ENCODE data around the gene GPATCH1. TPM values are rescaled to one million over a fixed set of nuclear protein-coding genes. Genes with fewer than 3 reads are reported as not detected.

GPATCH1 gene
- total RNA-seq, 1 experiment from 2014 or later, result 7.8 TPM

DNA sequence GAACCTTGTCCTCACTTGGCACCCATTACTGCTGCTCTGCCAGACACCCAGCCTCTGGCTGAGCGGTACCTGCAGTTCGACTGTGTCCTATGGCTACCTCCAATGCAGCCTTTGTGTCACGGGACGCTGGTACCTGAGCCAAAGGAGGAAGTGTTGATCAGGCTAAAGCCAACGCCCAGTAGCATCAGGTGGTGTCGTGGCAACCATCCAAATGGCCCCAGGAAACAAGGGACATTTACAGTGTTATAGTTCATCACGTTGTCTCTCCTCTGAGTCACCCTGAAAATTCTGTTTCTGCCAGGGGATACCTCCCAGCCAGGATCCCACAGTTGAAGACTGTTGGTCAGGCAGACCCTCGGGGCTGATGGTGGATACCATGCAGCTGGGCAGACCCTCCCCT lies 26.4 kb upstream of the GPATCH1 start (continued):
- TF ChIP-seq SIN3A (IDR thresholded peaks at IDR 0.05; ENCODE audit: low read depth) (peak; percentile 45), RAD21 (IDR thresholded peaks at IDR 0.05; ENCODE audit: low read depth) (no peak)
- TF ChIP-seq, protein P1, sequence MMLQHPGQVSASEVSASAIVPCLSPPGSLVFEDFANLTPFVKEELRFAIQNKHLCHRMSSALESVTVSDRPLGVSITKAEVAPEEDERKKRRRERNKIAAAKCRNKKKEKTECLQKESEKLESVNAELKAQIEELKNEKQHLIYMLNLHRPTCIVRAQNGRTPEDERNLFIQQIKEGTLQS (IDR thresholded peaks at IDR 0.05), result no peak

DNA sequence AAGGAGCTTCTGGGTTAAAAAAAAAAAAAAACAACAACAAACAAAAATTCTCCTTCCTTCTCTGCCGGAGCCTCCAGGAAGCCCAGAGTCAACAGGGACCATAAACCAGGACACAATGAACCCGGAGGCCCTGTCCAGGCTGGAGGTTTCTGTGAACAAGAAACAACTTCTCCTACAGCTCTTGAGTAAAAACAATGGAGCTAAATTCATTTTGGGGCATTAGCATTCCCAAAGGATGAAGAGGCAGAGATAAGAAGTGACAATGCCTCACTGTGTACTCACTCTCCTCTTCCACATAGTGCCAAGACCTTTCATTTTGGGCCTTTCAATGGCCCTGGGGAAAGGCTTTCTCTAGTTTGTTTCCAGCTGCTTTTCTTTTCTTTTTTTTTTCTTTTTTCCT lies 25.3 kb upstream of the GPATCH1 start:
- Histone ChIP-seq H3K27ac (ENCODE audit: low read depth, low read length) (0 out of 2 replicates have a peak overlapping the region, but pooled peaks have one; percentile 17), H3K9me3 (ENCODE audit: control insufficient read depth in 1 of 2, insufficient read depth in 1 of 2, low read depth in 1 of 2, low read length in 2 of 2) (no peaks in the 10 kb centered on the region), H3K27me3 (ENCODE audit: insufficient read depth, low read length) (no peaks in the 10 kb centered on the region), H3K9ac (ENCODE audit: low read length) (no peak overlapping the region), H3K4me3 (replicated peaks in 1 of 2; ENCODE audit: low read depth in 1 of 2, low read length in 2 of 2) (no peak overlapping the region), H3K4me1 (ENCODE audit: control insufficient read depth in 1 of 2, insufficient read depth in 2 of 2, low read length in 2 of 2) (peaks cover 53 to 83% of the 10 kb centered on the region in 2 experiments), H4K20me1 (ENCODE audit: insufficient read depth) (no peaks in the 10 kb centered on the region; the same call in 1 of the 2 replicates), H3K4me2 (ENCODE audit: low read length) (peak overlapping the region; percentile 59; the same call in 1 of the 2 replicates), H2AFZ (ENCODE audit: low read depth, low read length, poor library complexity, severe bottlenecking) (no peak overlapping the region), H3K79me2 (ENCODE audit: insufficient read depth, low read length) (peaks cover 96% of the 10 kb centered on the region), H3K36me3 (ENCODE audit: control insufficient read depth in 1 of 2, insufficient read depth in 2 of 2, low read length in 2 of 2) (peaks cover 2 to 6% of the 10 kb centered on the region in 2 experiments; a peak in 1 of 4 replicates), H3K9me2 (ENCODE audit: insufficient read depth) (no peaks in the 10 kb centered on the region)
- ChIA-PET CTCF (interaction anchor here (0.6 kb wide), 1 partner anchor 78 kb away, joined by 5 read pairs; no protein-coding TSS in a partner anchor), RAD21 (ENCODE audit: low non-redundant PET in 1 of 2, low total read pairs in 2 of 2, uncharacterized antibody in 2 of 2, unreplicated experiment in 2 of 2) (no interaction called here), POLR2A (interaction anchor here (0.6 to 1.7 kb wide), 3 partner anchors 8 to 22 kb away, joined by 3 to 6 read pairs (median 4); no protein-coding TSS in a partner anchor)
- TF ChIP-seq ZNF274 (IDR thresholded peaks at IDR 0.05; ENCODE audit: low read depth, low read length), result no peak
- no TSS peak for BruUV-seq (replicated peaks)
- intact Hi-C loops (cut with micrococcal nuclease), result no loop called here
- ATAC-seq, result no peak
- no peak for DNase-seq (ENCODE audit: low read depth, low spot score)

DNA sequence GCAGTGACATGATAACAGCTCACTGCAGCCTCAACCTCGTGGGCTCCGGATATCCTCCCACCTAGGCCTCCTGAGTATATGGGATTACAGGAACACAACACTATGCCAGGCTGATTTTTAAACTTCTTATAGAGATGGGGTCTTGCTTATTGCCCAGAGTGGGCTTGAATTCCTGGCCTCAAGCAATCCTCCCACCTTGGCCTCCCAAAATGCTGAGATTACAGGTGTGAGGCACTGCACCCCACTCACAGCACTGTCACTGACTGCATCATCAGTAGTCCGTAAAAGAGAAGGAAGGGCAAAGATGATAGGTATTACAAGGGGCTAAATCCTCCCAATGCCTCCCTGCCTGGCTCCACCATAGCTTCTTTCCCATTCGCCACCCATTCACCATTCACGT lies 20.4 kb upstream of the GPATCH1 start:
- Histone ChIP-seq H3K4me2 (ENCODE audit: low read length) (peak overlapping the region; percentile 11; the same call in 1 of the 2 replicates), H2AFZ (ENCODE audit: low read depth, low read length, poor library complexity, severe bottlenecking) (no peak overlapping the region), H3K9me3 (ENCODE audit: control insufficient read depth in 1 of 2, insufficient read depth in 1 of 2, low read depth in 1 of 2, low read length in 2 of 2) (no peaks in the 10 kb centered on the region), H3K27me3 (ENCODE audit: insufficient read depth, low read length) (no peaks in the 10 kb centered on the region), H4K20me1 (ENCODE audit: insufficient read depth) (no peaks in the 10 kb centered on the region; the same call in 1 of the 2 replicates), H3K79me2 (ENCODE audit: insufficient read depth, low read length) (peaks cover 84% of the 10 kb centered on the region), H3K27ac (ENCODE audit: low read depth, low read length) (no peak overlapping the region), H3K4me3 (replicated peaks in 1 of 2; ENCODE audit: low read depth in 1 of 2, low read length in 2 of 2) (no peak overlapping the region), H3K9ac (ENCODE audit: low read length) (no peak overlapping the region), H3K36me3 (ENCODE audit: control insufficient read depth in 1 of 2, insufficient read depth in 2 of 2, low read length in 2 of 2) (0 out of 4 replicates have a peak, but pooled peaks cover 0 to 3% of the 10 kb centered on the region in 2 experiments), H3K4me1 (ENCODE audit: control insufficient read depth in 1 of 2, insufficient read depth in 2 of 2, low read length in 2 of 2) (peaks cover 28 to 59% of the 10 kb centered on the region in 2 experiments), H3K9me2 (ENCODE audit: insufficient read depth) (no peaks in the 10 kb centered on the region)
- ChIA-PET POLR2A (no interaction called here), CTCF (no interaction called here), RAD21 (ENCODE audit: low non-redundant PET in 1 of 2, low total read pairs in 2 of 2, uncharacterized antibody in 2 of 2, unreplicated experiment in 2 of 2) (no interaction called here)
- BruUV-seq (replicated peaks), result no TSS peak
- ATAC-seq (no peak), DNase-seq (ENCODE audit: low read depth, low spot score) (no peak)
- intact Hi-C loops (cut with micrococcal nuclease), result no loop called here
- TF ChIP-seq SRF (IDR thresholded peaks at IDR 0.05; ENCODE audit: low read depth) (no peak), EZH2 (IDR thresholded peaks at IDR 0.05) (no peak), ZFX (IDR thresholded peaks at IDR 0.05) (no peak), JUND (IDR thresholded peaks at IDR 0.05) (no peak), TCF7L2 (IDR thresholded peaks at IDR 0.05; ENCODE audit: borderline replicate concordance, extremely low read depth, insufficient read depth, insufficient read length) (no peak), ELF1 (IDR thresholded peaks at IDR 0.05; ENCODE audit: borderline replicate concordance, low read depth) (no peak), POLR2A (IDR thresholded peaks at IDR 0.05; ENCODE audit: borderline replicate concordance, extremely low read depth, insufficient read depth, insufficient read length) (no peak), CBX3 (IDR thresholded peaks at IDR 0.05; ENCODE audit: low read depth) (no peak), RAD21 (IDR thresholded peaks at IDR 0.05; ENCODE audit: low read depth) (no peak), ZNF274 (IDR thresholded peaks at IDR 0.05; ENCODE audit: low read depth, low read length) (no peak), SP1 (IDR thresholded peaks at IDR 0.05; ENCODE audit: low read depth) (no peak)
- TF ChIP-seq, protein P2, sequence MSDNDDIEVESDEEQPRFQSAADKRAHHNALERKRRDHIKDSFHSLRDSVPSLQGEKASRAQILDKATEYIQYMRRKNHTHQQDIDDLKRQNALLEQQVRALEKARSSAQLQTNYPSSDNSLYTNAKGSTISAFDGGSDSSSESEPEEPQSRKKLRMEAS (IDR thresholded peaks at IDR 0.05), result no peak
- TF ChIP-seq, protein P3, sequence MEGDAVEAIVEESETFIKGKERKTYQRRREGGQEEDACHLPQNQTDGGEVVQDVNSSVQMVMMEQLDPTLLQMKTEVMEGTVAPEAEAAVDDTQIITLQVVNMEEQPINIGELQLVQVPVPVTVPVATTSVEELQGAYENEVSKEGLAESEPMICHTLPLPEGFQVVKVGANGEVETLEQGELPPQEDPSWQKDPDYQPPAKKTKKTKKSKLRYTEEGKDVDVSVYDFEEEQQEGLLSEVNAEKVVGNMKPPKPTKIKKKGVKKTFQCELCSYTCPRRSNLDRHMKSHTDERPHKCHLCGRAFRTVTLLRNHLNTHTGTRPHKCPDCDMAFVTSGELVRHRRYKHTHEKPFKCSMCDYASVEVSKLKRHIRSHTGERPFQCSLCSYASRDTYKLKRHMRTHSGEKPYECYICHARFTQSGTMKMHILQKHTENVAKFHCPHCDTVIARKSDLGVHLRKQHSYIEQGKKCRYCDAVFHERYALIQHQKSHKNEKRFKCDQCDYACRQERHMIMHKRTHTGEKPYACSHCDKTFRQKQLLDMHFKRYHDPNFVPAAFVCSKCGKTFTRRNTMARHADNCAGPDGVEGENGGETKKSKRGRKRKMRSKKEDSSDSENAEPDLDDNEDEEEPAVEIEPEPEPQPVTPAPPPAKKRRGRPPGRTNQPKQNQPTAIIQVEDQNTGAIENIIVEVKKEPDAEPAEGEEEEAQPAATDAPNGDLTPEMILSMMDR (IDR thresholded peaks at IDR 0.05 in 2 of 3, conservative IDR thresholded peaks at IDR 0.05 in 1 of 3; ENCODE audit: borderline replicate concordance in 1 of 3, insufficient read depth in 1 of 3, low read depth in 2 of 3, low read length in 2 of 3), result no peak
- TF ChIP-seq, protein P1 (IDR thresholded peaks at IDR 0.05), result no peak
